Smooth muscle cell (in vitro differentiated cells): ENCODE measurements around the gene MAGEA11. TPM values are rescaled to one million over a fixed set of nuclear protein-coding genes. Genes with fewer than 3 reads are reported as not detected.
"Not testable (repeated sequence)": the region's sequence is repeated elsewhere in the genome, so short reads cannot be mapped to it uniquely, and the experiment has no call there.

ENCODE experiments used
- DNase-seq: peaks from one replicate; lab custom pipeline; 2025; ENCODE audit not compliant: unreplicated experiment; lab: John Stamatoyannopoulos, UW
- H2AFZ ChIP-seq: fragments of 200-600 bp; sonication (generic); 2 replicates; pipeline ENCODE4 v1.6.0; 2016; ENCODE audit warnings: antibody characterized with exemption, low read depth, mild to moderate bottlenecking
- H3F3A ChIP-seq: fragments of 200-600 bp; sonication (generic); 2 replicates; pipeline ENCODE4 v1.6.0; 2017; ENCODE audit warnings: antibody characterized with exemption, low read depth
- H3K27ac ChIP-seq: fragments of 200-600 bp; sonication (generic); 2 replicates; pipeline ENCODE4 v1.5.1; 2016; ENCODE audit warnings: low read depth, mild to moderate bottlenecking
- H3K27me3 ChIP-seq: fragments of 200-600 bp; sonication (generic); 2 replicates; pipeline ENCODE4 v1.6.1; 2016; ENCODE audit warnings: low read depth, mild to moderate bottlenecking
- H3K36me3 ChIP-seq: fragments of 200-600 bp; sonication (generic); 2 replicates; pipeline ENCODE4 v1.5.1; 2016; ENCODE audit warnings: low read depth
- H3K4me1 ChIP-seq: fragments of 200-600 bp; sonication (generic); 2 replicates; pipeline ENCODE4 v1.5.1; 2016; ENCODE audit warnings: low read depth
- H3K4me2 ChIP-seq: fragments of 200-600 bp; sonication (generic); 2 replicates; pipeline ENCODE4 v1.6.0; 2016; ENCODE audit warnings: mild to moderate bottlenecking
- H3K4me3 ChIP-seq: fragments of 200-600 bp; sonication (generic); 2 replicates; pipeline ENCODE4 v1.5.1; 2016; ENCODE audit warnings: mild to moderate bottlenecking
- H3K79me2 ChIP-seq: fragments of 200-600 bp; sonication (generic); 2 replicates; pipeline ENCODE4 v1.6.0; 2016; ENCODE audit warnings: low read depth, mild to moderate bottlenecking
- H3K9ac ChIP-seq: fragments of 200-600 bp; sonication (generic); 2 replicates; pipeline ENCODE4 v1.6.0; 2016; ENCODE audit warnings: low read depth
- H3K9me3 ChIP-seq: fragments of 200-600 bp; sonication (generic); replicated peaks from 2 replicates; pipeline ENCODE4 v1.5.1; 2016; ENCODE audit warnings: low read depth
- H4K20me1 ChIP-seq: fragments of 200-600 bp; sonication (generic); 2 replicates; pipeline ENCODE4 v1.6.0; 2016; ENCODE audit warnings: low read depth
- WGBS: methylation state at CpG from one replicate; pipeline ENCODE4 v1.1.7; 2016; ENCODE audit warnings: low lambda C conversion rate; 5-methylcytosine and 5-hydroxymethylcytosine counted together
- polyA plus RNA-seq: library from polyadenylated mRNA; unstranded; fragments of >200 nt; fragmentation: Nextera tagmentation; extraction: Ambion mirVana; gene quantifications from 2 replicates; pipeline ENCODE4 v1.2.1, GENCODE V29; 2016
- small RNA-seq: library from RNA; depleted of rRNA; stranded (forward); fragments of <200 nt; gene quantifications from one replicate; pipeline ENCODE3, GENCODE V24; 2014
- total RNA-seq: library from RNA; depleted of rRNA; stranded (reverse); fragments of >200 nt; gene quantifications from 2 replicates; pipeline ENCODE4 v1.2.3, GENCODE V29; 2014
- TF ChIP-seq, protein P1 (sequence below): fragments of 200-600 bp; sonication (generic); IDR thresholded peaks from 2 replicates; pipeline ENCODE4 v1.5.1; 2017; ENCODE audit warnings: borderline replicate concordance, mild to moderate bottlenecking, antibody characterized with exemption; ENCODE audit not compliant: insufficient read depth, poor library complexity, severe bottlenecking

Gene MAGEA11
- total and polyA plus RNA-seq, 2 experiments from 2014 or later = not detected

DNA sequence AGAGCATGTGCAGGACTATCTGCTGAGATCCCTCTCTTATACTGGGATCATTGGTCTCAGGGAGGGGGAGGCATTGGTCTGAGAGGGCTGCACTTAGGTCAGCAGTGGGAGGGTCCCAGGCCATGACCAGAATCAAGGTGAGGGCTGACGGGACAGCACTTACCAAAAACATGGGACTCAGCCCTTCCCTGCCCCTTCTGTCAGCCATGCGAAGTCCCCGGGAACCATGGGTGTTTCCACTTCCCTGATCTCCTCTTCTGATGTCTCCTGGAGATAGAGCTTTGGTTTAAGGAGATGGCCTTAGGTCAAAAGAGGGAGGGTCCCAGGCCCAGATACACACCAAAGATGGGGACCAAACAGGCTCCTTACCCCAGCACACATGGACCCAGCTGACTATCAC lies 49.1 kb downstream of the MAGEA11 start:
- no peaks in the 10 kb centered on the region for H3K36me3 ChIP-seq

GRCh38 chrX:149761858-149762674 lies 50.2 kb downstream of the MAGEA11 start:
- not testable (repeated sequence) for H3K4me1 ChIP-seq, DNase-seq
- WGBS = 94% methylated on average over 18 of the region's 22 CpGs

More for the DNA sequence above, 49.1 kb downstream of the MAGEA11 start:
- no peaks in the 10 kb centered on the region for H3K4me1 ChIP-seq
- no peak overlapping the region for H3K27ac ChIP-seq
- no peak for DNase-seq
- H3F3A ChIP-seq = no peaks in the 10 kb centered on the region
- H3K27me3 ChIP-seq = no peaks in the 10 kb centered on the region
- TF ChIP-seq, protein P1, sequence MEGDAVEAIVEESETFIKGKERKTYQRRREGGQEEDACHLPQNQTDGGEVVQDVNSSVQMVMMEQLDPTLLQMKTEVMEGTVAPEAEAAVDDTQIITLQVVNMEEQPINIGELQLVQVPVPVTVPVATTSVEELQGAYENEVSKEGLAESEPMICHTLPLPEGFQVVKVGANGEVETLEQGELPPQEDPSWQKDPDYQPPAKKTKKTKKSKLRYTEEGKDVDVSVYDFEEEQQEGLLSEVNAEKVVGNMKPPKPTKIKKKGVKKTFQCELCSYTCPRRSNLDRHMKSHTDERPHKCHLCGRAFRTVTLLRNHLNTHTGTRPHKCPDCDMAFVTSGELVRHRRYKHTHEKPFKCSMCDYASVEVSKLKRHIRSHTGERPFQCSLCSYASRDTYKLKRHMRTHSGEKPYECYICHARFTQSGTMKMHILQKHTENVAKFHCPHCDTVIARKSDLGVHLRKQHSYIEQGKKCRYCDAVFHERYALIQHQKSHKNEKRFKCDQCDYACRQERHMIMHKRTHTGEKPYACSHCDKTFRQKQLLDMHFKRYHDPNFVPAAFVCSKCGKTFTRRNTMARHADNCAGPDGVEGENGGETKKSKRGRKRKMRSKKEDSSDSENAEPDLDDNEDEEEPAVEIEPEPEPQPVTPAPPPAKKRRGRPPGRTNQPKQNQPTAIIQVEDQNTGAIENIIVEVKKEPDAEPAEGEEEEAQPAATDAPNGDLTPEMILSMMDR = no peak
- H3K9me3 ChIP-seq = no peaks in the 10 kb centered on the region
- H4K20me1 ChIP-seq = no peaks in the 10 kb centered on the region
- WGBS = 82% methylated on average over 3 of the region's 3 CpGs
- no peak overlapping the region for H3K9ac ChIP-seq
- no peak overlapping the region for H2AFZ ChIP-seq
- no peak overlapping the region for H3K4me3 ChIP-seq
- H3K79me2 ChIP-seq = no peaks in the 10 kb centered on the region
- no peak overlapping the region for H3K4me2 ChIP-seq

DNA sequence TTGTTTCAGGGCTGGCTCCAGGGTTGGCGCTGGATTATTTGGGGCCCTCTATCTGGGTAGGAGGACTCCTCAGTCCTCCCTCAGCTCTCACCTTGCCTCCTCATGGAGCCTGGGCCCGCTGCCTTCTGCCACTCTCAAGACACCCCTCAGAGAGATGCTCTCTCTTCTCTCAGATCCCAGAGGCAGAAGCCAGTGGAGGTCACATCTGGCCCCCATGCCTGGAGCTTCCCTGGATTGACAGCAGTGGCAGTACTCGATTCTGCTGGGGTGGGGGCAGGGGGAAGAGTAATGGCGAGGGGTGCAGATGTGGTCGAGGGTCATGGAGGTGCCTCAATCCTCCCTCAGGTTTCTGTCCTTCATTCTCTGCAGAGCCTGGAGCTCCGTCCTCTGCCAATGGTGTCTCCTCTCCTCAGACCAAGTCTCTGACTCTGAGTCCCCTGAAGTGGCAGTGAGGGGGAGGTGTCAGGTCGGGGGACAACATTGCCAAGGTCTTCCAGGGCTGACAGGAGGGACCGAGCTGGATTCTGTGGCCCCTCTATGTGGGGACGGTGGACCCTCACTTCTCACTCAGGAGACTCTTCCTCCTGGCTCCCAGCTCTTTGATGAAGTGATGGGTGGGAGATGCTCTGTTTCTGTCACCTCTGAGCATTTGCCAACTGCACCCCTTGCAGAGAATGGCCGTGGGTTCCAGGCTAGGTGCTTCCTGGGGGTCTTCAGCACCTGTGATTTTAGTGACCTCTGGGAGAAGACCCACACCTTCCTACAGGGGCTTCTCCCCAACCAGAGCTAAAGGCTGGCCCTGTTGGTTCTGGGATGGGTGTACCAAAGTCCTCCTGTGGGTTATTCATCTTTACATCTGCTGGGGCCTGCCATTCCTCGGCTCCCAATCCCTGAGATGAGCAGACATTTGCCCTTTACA lies 51.1 kb downstream of the MAGEA11 start:
- no peaks in the 10 kb centered on the region for H3K9me3 ChIP-seq
- H3K36me3 ChIP-seq = no peaks in the 10 kb centered on the region
- H3K4me1 ChIP-seq = no peaks in the 10 kb centered on the region
- no peak overlapping the region for H2AFZ ChIP-seq
- no peaks in the 10 kb centered on the region for H3F3A ChIP-seq
- H3K79me2 ChIP-seq = no peaks in the 10 kb centered on the region
- no peak overlapping the region for H3K4me2 ChIP-seq
- no peaks in the 10 kb centered on the region for H4K20me1 ChIP-seq
- H3K9ac ChIP-seq = no peak overlapping the region
- no peak overlapping the region for H3K4me3 ChIP-seq
- H3K27me3 ChIP-seq = no peaks in the 10 kb centered on the region
- no peak overlapping the region for H3K27ac ChIP-seq
- 74% methylated on average over 11 of the region's 11 CpGs for WGBS
- no peak for DNase-seq
- TF ChIP-seq, protein P1 = no peak

More at GRCh38 chrX:149761858-149762674, 50.2 kb downstream of the MAGEA11 start:
- H3K4me3 ChIP-seq, H3K9ac ChIP-seq, H3K27me3 ChIP-seq, H3K79me2 ChIP-seq, H3K4me2 ChIP-seq, H4K20me1 ChIP-seq, H3K9me3 ChIP-seq, H3K27ac ChIP-seq, H3F3A ChIP-seq, H3K36me3 ChIP-seq, H2AFZ ChIP-seq: not testable (repeated sequence)

Small RNA genes within 50 kb of the gene (small RNA-seq; reads per million reads assigned to genes)
- not detected for gene AC244098.1
- not detected for gene AC244098.2
- not detected for gene AC244098.3

Other genes with a start within 250 kb of the MAGEA11 start
- gene IDS, start 206.8 kb upstream of the MAGEA11 start, total RNA-seq = 96.8 and 111 TPM in 2 replicates
- 70.5 and 102 TPM in 2 replicates for gene IDS, start 206.8 kb upstream of the MAGEA11 start, polyA plus RNA-seq
- 9.6 and 11.7 TPM in 2 replicates for gene EOLA1, start 171.0 kb upstream of the MAGEA11 start, total RNA-seq
- gene EOLA1, start 171.0 kb upstream of the MAGEA11 start, polyA plus RNA-seq = 12.9 and 15.9 TPM in 2 replicates
- not detected in 2 replicates for gene HSFX3, start 162.1 kb upstream of the MAGEA11 start, total RNA-seq
- gene HSFX3, start 162.1 kb upstream of the MAGEA11 start, polyA plus RNA-seq = not detected in 2 replicates
- not detected in 2 replicates for gene MAGEA9B, start 124.6 kb upstream of the MAGEA11 start, total RNA-seq
- gene MAGEA9B, start 124.6 kb upstream of the MAGEA11 start, polyA plus RNA-seq = not detected in 2 replicates
- 0.63 TPM in 1 of 2 replicates, not detected in the other for gene HSFX2, start 116.7 kb upstream of the MAGEA11 start, total RNA-seq
- gene HSFX2, start 116.7 kb upstream of the MAGEA11 start, polyA plus RNA-seq = 0.38 TPM in 1 of 2 replicates, not detected in the other
- 33.1 and 33.4 TPM in 2 replicates for gene TMEM185A, start 80.3 kb upstream of the MAGEA11 start, total RNA-seq
- 38.6 and 39.7 TPM in 2 replicates for gene TMEM185A, start 80.3 kb upstream of the MAGEA11 start, polyA plus RNA-seq
- 0.31 and 1.7 TPM in 2 replicates for gene HSFX1, start 62.0 kb downstream of the MAGEA11 start, total RNA-seq
- gene HSFX1, start 62.0 kb downstream of the MAGEA11 start, polyA plus RNA-seq = 1.1 TPM in 2 replicates
- gene MAGEA9, start 69.9 kb downstream of the MAGEA11 start, total RNA-seq = not detected in 2 replicates
- not detected in 2 replicates for gene MAGEA9, start 69.9 kb downstream of the MAGEA11 start, polyA plus RNA-seq
- gene MAGEA8, start 169.1 kb downstream of the MAGEA11 start, total RNA-seq = not detected in 2 replicates
- not detected in 2 replicates for gene MAGEA8, start 169.1 kb downstream of the MAGEA11 start, polyA plus RNA-seq
- gene HSFX4, start 217.5 kb downstream of the MAGEA11 start, total RNA-seq = not detected in 2 replicates
- not detected in 2 replicates for gene HSFX4, start 217.5 kb downstream of the MAGEA11 start, polyA plus RNA-seq
- gene EOLA2, start 226.4 kb downstream of the MAGEA11 start, total RNA-seq = 31.2 and 31.3 TPM in 2 replicates
- gene EOLA2, start 226.4 kb downstream of the MAGEA11 start, polyA plus RNA-seq = 50.6 and 52.5 TPM in 2 replicates